Neural progenitor cell (in vitro differentiated cells): Measurements from ENCODE around the gene EFNA2. TPM values are rescaled to one million over a fixed set of nuclear protein-coding genes. Genes with fewer than 3 reads are reported as not detected.
A peak's percentile ranks its signal among the peaks of the same experiment; 100 is the strongest.

ENCODE experiments used
- DNase-seq: peaks from one replicate; pipeline ENCODE4 v3.0.0-alpha.2; 2016; ENCODE audit warnings: low spot score
- H2AFZ ChIP-seq: fragments of 200-600 bp; sonication (generic); replicated peaks from 2 replicates; pipeline ENCODE4 v1.6.1; 2016; ENCODE audit warnings: antibody characterized with exemption
- H3F3A ChIP-seq: fragments of 200-600 bp; sonication (generic); 2 replicates; pipeline ENCODE4 v1.6.1; 2016; ENCODE audit warnings: antibody characterized with exemption, low read depth
- H3K27ac ChIP-seq: fragments of 200-600 bp; sonication (generic); 2 replicates; pipeline ENCODE4 v1.5.1; 2016; ENCODE audit warnings: mild to moderate bottlenecking
- H3K27me3 ChIP-seq: fragments of 200-600 bp; sonication (generic); 2 replicates; pipeline ENCODE4 v1.6.1; 2016; ENCODE audit warnings: mild to moderate bottlenecking, moderate library complexity
- H3K36me3 ChIP-seq: fragments of 200-600 bp; sonication (generic); 2 replicates; pipeline ENCODE4 v1.5.1; 2016
- H3K4me1 ChIP-seq: fragments of 200-600 bp; sonication (generic); 2 replicates; pipeline ENCODE4 v1.6.1; 2016; ENCODE audit warnings: mixed run types
- H3K4me2 ChIP-seq: fragments of 200-600 bp; sonication (generic); 2 replicates; pipeline ENCODE4 v1.6.1; 2016
- H3K4me3 ChIP-seq: fragments of 200-600 bp; sonication (generic); 2 replicates; pipeline ENCODE4 v1.5.1; 2016
- H3K79me2 ChIP-seq: fragments of 200-600 bp; sonication (generic); 2 replicates; pipeline ENCODE4 v1.6.1; 2016; ENCODE audit warnings: low read depth
- H3K9ac ChIP-seq: fragments of 200-600 bp; sonication (generic); 2 replicates; pipeline ENCODE4 v1.6.1; 2016
- H3K9me3 ChIP-seq: fragments of 200-600 bp; sonication (generic); 2 replicates; pipeline ENCODE4 v1.5.1; 2016; ENCODE audit warnings: low read depth
- H4K20me1 ChIP-seq: fragments of 200-600 bp; sonication (generic); 2 replicates; pipeline ENCODE4 v1.6.1; 2016; ENCODE audit warnings: low read depth
- H3K27ac Mint-ChIP-seq: 3 replicates; pipeline ENCODE4 v1.8.0; 2021; ENCODE audit warnings: mixed read lengths
- H3K27me3 Mint-ChIP-seq: 2 replicates; pipeline ENCODE4 v1.8.0; 2022; ENCODE audit warnings: low read depth, mild to moderate bottlenecking, inconsistent platforms, moderate library complexity, mixed read lengths; ENCODE audit not compliant: insufficient read depth
- H3K36me3 Mint-ChIP-seq: 3 replicates; pipeline ENCODE4 v1.8.0; 2021; ENCODE audit warnings: mixed read lengths
- H3K4me1 Mint-ChIP-seq: 3 replicates; pipeline ENCODE4 v1.8.0; 2021; ENCODE audit warnings: mixed read lengths
- H3K4me3 Mint-ChIP-seq: 3 replicates; pipeline ENCODE4 v1.8.0; 2021; ENCODE audit warnings: mild to moderate bottlenecking, moderate library complexity, mixed read lengths
- H3K9me3 Mint-ChIP-seq: 3 replicates; pipeline ENCODE4 v1.8.0; 2020; ENCODE audit warnings: mixed read lengths
- EZH2 ChIP-seq: fragments of 200-600 bp; sonication (generic); IDR thresholded peaks from 2 replicates; pipeline ENCODE4 v1.6.1; 2017; ENCODE audit warnings: antibody characterized with exemption, mild to moderate bottlenecking, moderate library complexity
- EZH2phosphoT487 ChIP-seq: fragments of 200-600 bp; sonication (generic); IDR thresholded peaks from 2 replicates; pipeline ENCODE4 v1.6.1; 2017; ENCODE audit warnings: antibody characterized with exemption
- total RNA-seq: library from RNA; depleted of rRNA; stranded (reverse); fragments of >200 nt; gene quantifications from 2 replicates; pipeline ENCODE4 v1.2.3, GENCODE V29; 2015; ENCODE audit warnings: low replicate concordance
- TF ChIP-seq, protein P1 (sequence below): fragments of 200-600 bp; sonication (generic); IDR thresholded peaks from 2 replicates; pipeline ENCODE4 v1.5.1; 2017; ENCODE audit warnings: antibody characterized with exemption, mild to moderate bottlenecking

EFNA2 gene
- total RNA-seq, 1 donor from 2014 or later: 13.2 TPM

DNA sequence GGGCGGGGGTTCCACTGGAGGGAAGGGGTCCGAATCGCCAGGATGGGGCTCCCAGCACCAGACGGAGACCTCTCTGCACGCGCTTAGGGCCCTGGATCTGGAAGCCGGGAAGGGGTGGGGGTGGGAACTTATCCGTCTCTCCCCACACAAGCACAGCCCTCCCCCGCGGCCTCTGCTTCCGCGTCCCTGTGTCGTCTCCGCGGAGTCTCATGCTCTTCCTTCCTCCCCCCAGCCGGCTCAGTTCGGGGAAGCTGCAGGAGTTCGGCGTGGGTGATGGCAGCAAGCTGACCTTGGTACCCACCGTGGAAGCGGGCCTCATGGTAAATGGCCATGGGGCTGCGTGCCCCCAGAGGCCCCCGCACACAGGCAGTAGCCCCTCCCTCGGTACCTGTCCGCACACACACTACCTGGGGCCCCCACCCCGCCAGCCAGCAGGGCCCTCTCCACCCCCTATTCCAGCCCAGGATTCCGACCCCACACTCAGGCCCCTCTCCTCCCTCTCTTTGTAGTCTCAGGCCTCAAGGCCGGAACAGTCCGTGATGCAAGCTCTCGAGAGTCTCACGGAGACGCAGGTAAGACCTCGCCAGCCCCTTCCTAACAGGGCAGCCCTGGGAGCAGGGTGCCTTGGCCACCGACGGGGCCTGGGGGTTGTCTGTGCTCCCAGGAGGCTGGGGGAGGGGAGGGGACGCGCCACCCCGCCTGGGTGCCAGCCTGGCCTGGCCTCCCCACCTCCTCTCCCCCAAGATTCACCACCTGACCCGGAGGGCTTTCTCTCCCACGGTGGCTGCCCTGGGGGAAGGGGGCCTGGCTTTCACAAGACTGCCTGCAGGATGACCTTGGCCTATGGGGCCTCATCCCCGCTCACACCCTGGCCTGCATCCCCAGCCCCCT lies 34.1 kb upstream of the EFNA2 start:
- peaks cover 14% of the 10 kb centered on the region for H3K4me1 ChIP-seq

DNA sequence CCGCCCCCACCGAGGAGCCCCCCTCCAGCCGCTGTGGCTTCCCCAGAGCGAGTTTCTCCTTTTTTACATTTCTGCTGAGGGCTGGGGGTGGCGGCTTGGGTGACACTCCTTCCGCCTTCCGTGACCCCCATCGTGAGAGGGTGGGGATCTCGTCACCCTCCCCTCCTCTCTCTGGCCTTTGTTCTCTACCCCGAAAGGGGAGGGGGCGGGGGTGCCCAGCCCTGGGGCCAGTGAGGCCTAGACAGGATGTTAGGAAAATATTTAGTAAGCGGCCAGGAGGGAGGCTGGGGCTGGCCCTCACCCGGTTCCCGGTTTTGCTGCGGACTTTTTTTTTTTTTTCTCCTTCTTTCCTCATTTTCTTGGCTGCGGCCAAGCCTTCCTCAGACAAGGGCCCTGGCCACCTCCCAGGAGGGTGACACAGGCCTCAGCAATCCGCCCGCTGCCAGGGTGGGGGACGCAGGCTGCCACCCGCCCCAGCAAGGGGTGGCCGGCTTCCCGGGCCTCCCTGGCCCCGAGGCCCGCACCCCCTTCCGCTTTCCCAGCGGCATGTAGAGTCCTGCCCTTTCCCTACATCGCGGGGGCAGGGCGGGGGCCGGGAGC lies 33.4 kb upstream of the EFNA2 start:
- Histone ChIP-seq H3K9me3 (no peaks in the 10 kb centered on the region), H4K20me1 (peaks cover 73% of the 10 kb centered on the region), H3K79me2 (peaks cover 76% of the 10 kb centered on the region), H3K27ac (peak overlapping the region; percentile 71), H2AFZ (no peak overlapping the region), H3K36me3 (no peaks in the 10 kb centered on the region), H3K4me2 (peak overlapping the region; percentile 89), H3K4me1 (peaks cover 14% of the 10 kb centered on the region), H3K27me3 (no peaks in the 10 kb centered on the region), H3K4me3 (peak overlapping the region; percentile 90), H3F3A (peaks cover 65% of the 10 kb centered on the region), H3K9ac (no peak overlapping the region)
- Mint-ChIP-seq H3K4me1 (peaks cover 7% of the 10 kb centered on the region), H3K27me3 (peaks cover 6% of the 10 kb centered on the region), H3K9me3 (no peaks in the 10 kb centered on the region), H3K27ac (no peak overlapping the region), H3K4me3 (peak overlapping the region; percentile 92), H3K36me3 (peaks cover 6% of the 10 kb centered on the region)
- TF ChIP-seq, protein P1, sequence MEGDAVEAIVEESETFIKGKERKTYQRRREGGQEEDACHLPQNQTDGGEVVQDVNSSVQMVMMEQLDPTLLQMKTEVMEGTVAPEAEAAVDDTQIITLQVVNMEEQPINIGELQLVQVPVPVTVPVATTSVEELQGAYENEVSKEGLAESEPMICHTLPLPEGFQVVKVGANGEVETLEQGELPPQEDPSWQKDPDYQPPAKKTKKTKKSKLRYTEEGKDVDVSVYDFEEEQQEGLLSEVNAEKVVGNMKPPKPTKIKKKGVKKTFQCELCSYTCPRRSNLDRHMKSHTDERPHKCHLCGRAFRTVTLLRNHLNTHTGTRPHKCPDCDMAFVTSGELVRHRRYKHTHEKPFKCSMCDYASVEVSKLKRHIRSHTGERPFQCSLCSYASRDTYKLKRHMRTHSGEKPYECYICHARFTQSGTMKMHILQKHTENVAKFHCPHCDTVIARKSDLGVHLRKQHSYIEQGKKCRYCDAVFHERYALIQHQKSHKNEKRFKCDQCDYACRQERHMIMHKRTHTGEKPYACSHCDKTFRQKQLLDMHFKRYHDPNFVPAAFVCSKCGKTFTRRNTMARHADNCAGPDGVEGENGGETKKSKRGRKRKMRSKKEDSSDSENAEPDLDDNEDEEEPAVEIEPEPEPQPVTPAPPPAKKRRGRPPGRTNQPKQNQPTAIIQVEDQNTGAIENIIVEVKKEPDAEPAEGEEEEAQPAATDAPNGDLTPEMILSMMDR: no peak
- no peak for TF ChIP-seq EZH2phosphoT487
- no peak for TF ChIP-seq EZH2
- no peak for DNase-seq

More for the DNA sequence above, 34.1 kb upstream of the EFNA2 start:
- DNase-seq: peak; percentile 60
- H2AFZ ChIP-seq: no peak overlapping the region
- peaks cover 6% of the 10 kb centered on the region for H3K27me3 Mint-ChIP-seq
- H3K79me2 ChIP-seq: peaks cover 70% of the 10 kb centered on the region
- peak overlapping the region; percentile 92 for H3K27ac Mint-ChIP-seq
- H3K27ac ChIP-seq: peak overlapping the region; percentile 82
- H3K4me3 Mint-ChIP-seq: peak overlapping the region; percentile 92
- H3K9me3 Mint-ChIP-seq: no peaks in the 10 kb centered on the region
- peak overlapping the region; percentile 53 for H3K9ac ChIP-seq
- peaks cover 6% of the 10 kb centered on the region for H3K36me3 Mint-ChIP-seq
- no peak for TF ChIP-seq EZH2
- TF ChIP-seq, protein P1: no peak
- no peak for TF ChIP-seq EZH2phosphoT487
- no peaks in the 10 kb centered on the region for H3K36me3 ChIP-seq
- peaks cover 61% of the 10 kb centered on the region for H3F3A ChIP-seq
- H4K20me1 ChIP-seq: peaks cover 70% of the 10 kb centered on the region
- H3K4me2 ChIP-seq: peak overlapping the region; percentile 89
- peak overlapping the region; percentile 90 for H3K4me3 ChIP-seq
- no peaks in the 10 kb centered on the region for H3K27me3 ChIP-seq
- peaks cover 9% of the 10 kb centered on the region for H3K4me1 Mint-ChIP-seq
- H3K9me3 ChIP-seq: no peaks in the 10 kb centered on the region

DNA sequence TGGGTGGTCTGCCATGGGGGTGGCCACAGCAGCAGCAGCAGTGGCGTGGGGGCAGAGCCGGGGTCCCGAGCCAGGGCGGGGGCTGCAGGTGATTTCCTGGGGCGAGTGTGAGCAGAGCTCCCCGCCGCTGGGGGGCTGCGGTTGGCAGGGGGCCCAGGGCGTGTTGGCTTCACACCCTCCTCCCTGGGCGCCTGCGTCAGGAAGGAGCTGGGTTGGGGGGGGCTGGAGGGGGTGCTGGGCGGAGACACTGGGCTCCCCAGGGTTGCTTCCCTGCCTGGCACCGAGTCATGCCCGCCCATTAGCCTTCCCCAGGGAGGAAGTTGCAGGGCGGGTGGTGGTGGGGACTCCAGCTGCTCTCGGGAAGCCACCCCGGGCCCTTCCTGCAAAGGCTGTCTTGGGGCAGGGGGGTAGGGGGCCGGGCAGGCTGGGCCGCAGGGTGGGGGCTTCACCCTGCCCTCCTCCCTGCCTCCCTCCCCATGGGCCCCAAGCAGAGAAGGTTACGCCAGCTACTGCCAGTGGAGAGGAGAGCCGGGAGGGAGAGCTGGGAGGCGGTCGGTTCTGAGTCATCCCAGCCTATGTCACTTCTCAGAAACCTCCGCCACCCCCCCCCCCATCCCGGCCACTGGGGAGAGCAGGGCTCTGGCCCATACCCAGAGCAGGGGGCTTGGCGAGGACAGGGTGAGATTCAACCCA lies 32.7 kb upstream of the EFNA2 start:
- no peak overlapping the region for H3K4me3 Mint-ChIP-seq
- no peak overlapping the region for H2AFZ ChIP-seq
- TF ChIP-seq EZH2phosphoT487 (no peak), EZH2 (no peak)
- TF ChIP-seq, protein P1: no peak
- H3K27me3 ChIP-seq: no peaks in the 10 kb centered on the region
- DNase-seq: no peak
- peaks cover 73% of the 10 kb centered on the region for H4K20me1 ChIP-seq
- H3K27me3 Mint-ChIP-seq: peaks cover 9% of the 10 kb centered on the region
- H3K9ac ChIP-seq: no peak overlapping the region
- peak overlapping the region; percentile 89 for H3K4me2 ChIP-seq
- H3K36me3 Mint-ChIP-seq: peaks cover 10% of the 10 kb centered on the region
- H3K79me2 ChIP-seq: peaks cover 82% of the 10 kb centered on the region
- H3K36me3 ChIP-seq: no peaks in the 10 kb centered on the region
- no peaks in the 10 kb centered on the region for H3K9me3 Mint-ChIP-seq
- H3K4me1 Mint-ChIP-seq: peaks cover 13% of the 10 kb centered on the region
- H3K4me3 ChIP-seq: peak overlapping the region; percentile 90
- peak overlapping the region; percentile 71 for H3K27ac ChIP-seq
- H3F3A ChIP-seq: peaks cover 65% of the 10 kb centered on the region
- H3K27ac Mint-ChIP-seq: no peak overlapping the region
- peaks cover 15% of the 10 kb centered on the region for H3K4me1 ChIP-seq
- no peaks in the 10 kb centered on the region for H3K9me3 ChIP-seq
